ENCODE measurements around the gene SUFU. TPM values are rescaled to one million over a fixed set of nuclear protein-coding genes. Genes with fewer than 3 reads are reported as not detected.

SUFU gene
- total and polyA plus RNA-seq, 10 donors = 2.0 to 21.9 (median 13.0) TPM

DNA sequence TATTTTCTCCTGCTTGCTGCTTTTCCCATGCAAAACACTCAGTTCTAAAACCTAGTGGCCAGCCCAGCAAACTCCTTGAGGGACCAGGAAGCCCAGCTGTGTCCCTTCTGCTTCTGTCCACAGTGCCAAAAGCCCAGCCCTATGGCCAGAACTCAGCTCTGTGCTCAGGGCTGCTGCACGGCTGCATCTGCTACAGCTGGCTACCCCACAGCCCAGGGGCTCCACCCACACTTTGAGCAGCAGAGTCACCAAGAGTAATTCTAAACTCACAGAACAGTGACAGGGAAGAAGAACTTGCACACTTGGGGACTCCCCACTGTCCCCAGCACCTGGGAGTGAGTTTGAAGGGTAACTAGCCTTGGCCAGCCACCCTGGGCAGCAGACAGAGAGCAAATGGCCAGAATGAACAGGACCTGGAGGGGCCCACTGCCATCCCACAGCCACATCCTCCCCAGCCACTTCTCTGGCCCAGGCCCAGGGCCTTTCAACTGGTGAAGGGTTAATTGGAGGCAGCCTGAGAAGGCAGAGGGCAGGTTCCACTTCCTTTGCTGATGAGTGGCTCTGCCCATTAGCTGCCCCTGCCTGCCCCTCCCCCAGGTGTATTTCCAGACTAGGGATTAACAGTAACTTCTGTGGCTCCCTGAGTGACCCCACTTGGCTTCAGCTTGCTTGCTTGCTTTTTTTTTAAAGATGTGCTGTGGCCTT, 112.4 kb downstream of the SUFU start:
- Histone ChIP-seq H3K27me3 (replicated peaks in 1 of 7) (no peaks in the 10 kb centered on the region), H3K4me3 (no peak overlapping the region), H3K27ac (peak overlapping the region in 5 of 8 donors; percentile 20 to 51 (median 37)), H3K36me3 (peaks cover 0 to 88% (median 29%) of the 10 kb centered on the region in 6 donors), H3K9me3 (no peaks in the 10 kb centered on the region), H3K4me1 (peaks cover 15 to 82% (median 52%) of the 10 kb centered on the region in 6 donors)
- TF ChIP-seq, protein P1, sequence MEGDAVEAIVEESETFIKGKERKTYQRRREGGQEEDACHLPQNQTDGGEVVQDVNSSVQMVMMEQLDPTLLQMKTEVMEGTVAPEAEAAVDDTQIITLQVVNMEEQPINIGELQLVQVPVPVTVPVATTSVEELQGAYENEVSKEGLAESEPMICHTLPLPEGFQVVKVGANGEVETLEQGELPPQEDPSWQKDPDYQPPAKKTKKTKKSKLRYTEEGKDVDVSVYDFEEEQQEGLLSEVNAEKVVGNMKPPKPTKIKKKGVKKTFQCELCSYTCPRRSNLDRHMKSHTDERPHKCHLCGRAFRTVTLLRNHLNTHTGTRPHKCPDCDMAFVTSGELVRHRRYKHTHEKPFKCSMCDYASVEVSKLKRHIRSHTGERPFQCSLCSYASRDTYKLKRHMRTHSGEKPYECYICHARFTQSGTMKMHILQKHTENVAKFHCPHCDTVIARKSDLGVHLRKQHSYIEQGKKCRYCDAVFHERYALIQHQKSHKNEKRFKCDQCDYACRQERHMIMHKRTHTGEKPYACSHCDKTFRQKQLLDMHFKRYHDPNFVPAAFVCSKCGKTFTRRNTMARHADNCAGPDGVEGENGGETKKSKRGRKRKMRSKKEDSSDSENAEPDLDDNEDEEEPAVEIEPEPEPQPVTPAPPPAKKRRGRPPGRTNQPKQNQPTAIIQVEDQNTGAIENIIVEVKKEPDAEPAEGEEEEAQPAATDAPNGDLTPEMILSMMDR (IDR thresholded peaks at IDR 0.05 in 8 of 11, conservative IDR thresholded peaks at IDR 0.05 in 3 of 11) = no peak
- peak in 1 of 3 donors; percentile 43 for TF ChIP-seq POLR2AphosphoS5 (IDR thresholded peaks at IDR 0.05)
- no peak for TF ChIP-seq POLR2A (IDR thresholded peaks at IDR 0.05)
- intact Hi-C loops (cut with DNase I; ENCODE audit: low total_unique reads) = no loop called here
- WGBS, 5 donors = 35 to 50% (median 48%) methylated on average over 1 of the region's 1 CpG; no CpG with 5 or more reads in 1 of the 5 donors
- DNase-seq = no peak

DNA sequence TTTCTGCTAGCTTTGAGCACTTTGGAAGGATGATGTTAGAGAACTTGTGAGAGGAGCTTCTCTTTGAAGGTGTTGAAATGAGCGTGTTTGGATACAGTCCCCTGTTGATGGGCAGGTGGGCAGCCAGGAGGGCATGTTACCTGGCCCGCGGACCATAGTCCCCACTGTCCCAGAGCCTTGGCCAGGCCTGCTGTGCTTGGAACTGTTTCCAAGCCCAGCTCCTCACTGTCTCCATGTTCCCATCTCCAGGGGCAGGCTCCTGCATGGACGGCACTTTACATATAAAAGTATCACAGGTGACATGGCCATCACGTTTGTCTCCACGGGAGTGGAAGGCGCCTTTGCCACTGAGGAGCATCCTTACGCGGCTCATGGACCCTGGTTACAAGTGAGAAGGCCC, 113.3 kb downstream of the SUFU start:
- peak overlapping the region in 2 of 8 donors; percentile 11 to 20 for H3K27ac ChIP-seq
- peaks cover 15 to 82% (median 55%) of the 10 kb centered on the region in 6 donors for H3K4me1 ChIP-seq
- WGBS, 5 donors = 90 to 96% (median 96%) methylated on average over 7 to 9 of the region's 9 CpGs
- H3K4me3 ChIP-seq = no peak overlapping the region
- intact Hi-C loops (cut with DNase I; ENCODE audit: low total_unique reads) = no loop called here
- TF ChIP-seq POLR2AphosphoS5 (IDR thresholded peaks at IDR 0.05) (no peak), POLR2A (IDR thresholded peaks at IDR 0.05) (no peak)
- TF ChIP-seq, protein P1 (IDR thresholded peaks at IDR 0.05 in 8 of 11, conservative IDR thresholded peaks at IDR 0.05 in 3 of 11) = no peak
- no peak for DNase-seq
- no peaks in the 10 kb centered on the region for H3K27me3 ChIP-seq (replicated peaks in 1 of 7)
- H3K36me3 ChIP-seq = peaks cover 0 to 89% (median 29%) of the 10 kb centered on the region in 6 donors
- H3K9me3 ChIP-seq = no peaks in the 10 kb centered on the region

DNA sequence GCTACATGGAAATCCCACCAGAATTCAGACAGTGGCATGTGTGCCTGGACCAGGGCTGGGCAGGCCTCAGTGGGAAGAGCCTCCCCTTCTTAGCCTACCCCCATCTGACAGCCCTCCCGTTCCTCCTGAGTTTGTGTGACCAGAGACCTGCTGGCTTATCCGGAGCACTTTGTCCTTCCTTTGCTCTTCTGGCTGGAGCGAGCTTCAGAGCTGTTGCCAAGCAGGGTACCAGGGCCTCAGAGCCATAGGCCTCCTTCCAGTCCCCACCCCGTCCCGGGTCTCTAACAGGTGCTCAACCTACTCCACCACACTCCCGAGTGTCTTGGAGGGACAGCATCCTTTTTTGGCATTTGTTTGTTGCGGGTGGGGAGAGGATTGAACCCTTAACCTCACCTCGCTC, 114.0 kb downstream of the SUFU start:
- TF ChIP-seq POLR2A (IDR thresholded peaks at IDR 0.05) = no peak

DNA sequence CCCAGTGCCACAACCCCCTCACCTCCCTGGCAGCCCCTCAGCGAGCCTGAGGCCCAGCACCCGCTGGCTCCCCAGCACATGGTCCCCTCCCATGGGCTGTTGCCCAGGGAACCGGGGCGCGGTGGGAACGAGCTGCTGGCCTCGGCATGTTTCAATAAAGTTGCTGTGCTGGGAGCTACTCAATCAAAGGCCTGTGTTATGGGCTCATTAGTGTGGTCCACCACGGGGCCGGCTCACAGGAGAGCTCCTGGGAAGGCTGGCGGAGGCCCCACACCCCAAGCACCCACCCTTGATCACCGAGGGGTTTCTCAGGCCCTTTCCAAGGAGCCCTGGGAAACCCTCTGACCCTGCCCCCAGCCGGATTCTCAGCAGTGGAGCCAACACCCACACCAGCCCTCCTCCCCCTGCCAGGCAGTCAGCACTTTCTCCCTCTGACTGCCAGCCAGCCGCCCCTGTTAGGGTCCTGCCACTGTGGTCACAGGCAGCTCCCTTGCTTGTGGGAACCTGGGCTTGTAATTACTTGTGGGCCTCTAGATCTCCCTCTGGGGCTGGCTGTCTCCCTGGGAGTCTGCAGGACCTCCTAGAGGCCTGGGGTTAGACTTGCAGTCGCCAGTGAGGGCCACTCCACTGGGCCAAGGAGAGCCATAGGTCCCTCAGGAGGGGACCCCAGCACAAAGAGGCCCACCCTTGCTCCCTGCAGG, 115.7 kb downstream of the SUFU start:
- TF ChIP-seq POLR2A (IDR thresholded peaks at IDR 0.05) (no peak), POLR2AphosphoS5 (IDR thresholded peaks at IDR 0.05) (no peak)
- TF ChIP-seq, protein P1 (IDR thresholded peaks at IDR 0.05 in 8 of 11, conservative IDR thresholded peaks at IDR 0.05 in 3 of 11) = no peak
- Histone ChIP-seq H3K4me3 (no peak overlapping the region), H3K27ac (peak overlapping the region in 6 of 8 donors; percentile 9 to 64 (median 38)), H3K9me3 (no peaks in the 10 kb centered on the region), H3K36me3 (peaks cover 0 to 76% (median 29%) of the 10 kb centered on the region in 6 donors), H3K27me3 (replicated peaks in 1 of 7) (no peaks in the 10 kb centered on the region), H3K4me1 (peaks cover 9 to 64% (median 37%) of the 10 kb centered on the region in 6 donors)
- no peak for DNase-seq
- WGBS, 5 donors = 86 to 93% (median 90%) methylated on average over 4 to 14 of the region's 14 CpGs
- intact Hi-C loops (cut with DNase I; ENCODE audit: low total_unique reads) = no loop called here

More for the DNA sequence above, 114.0 kb downstream of the SUFU start:
- intact Hi-C loops (cut with DNase I; ENCODE audit: low total_unique reads) = no loop called here
- Histone ChIP-seq H3K27me3 (replicated peaks in 1 of 7) (no peaks in the 10 kb centered on the region), H3K36me3 (peaks cover 0 to 85% (median 29%) of the 10 kb centered on the region in 6 donors), H3K27ac (peak overlapping the region in 2 of 8 donors; percentile 7 to 14), H3K4me1 (peaks cover 10 to 80% (median 51%) of the 10 kb centered on the region in 6 donors), H3K4me3 (no peak overlapping the region), H3K9me3 (no peaks in the 10 kb centered on the region)
- DNase-seq = no peak
- WGBS, 5 donors = 87 to 98% (median 94%) methylated on average over 8 of the region's 8 CpGs

Measured in spleen (tissue), 11 donors.